ENCODE measurements around the gene CACNA1G. TPM values are rescaled to one million over a fixed set of nuclear protein-coding genes. Genes with fewer than 3 reads are reported as not detected.

The CACNA1G gene
- total RNA-seq, 2 experiments from 2014 or later, result not detected

DNA sequence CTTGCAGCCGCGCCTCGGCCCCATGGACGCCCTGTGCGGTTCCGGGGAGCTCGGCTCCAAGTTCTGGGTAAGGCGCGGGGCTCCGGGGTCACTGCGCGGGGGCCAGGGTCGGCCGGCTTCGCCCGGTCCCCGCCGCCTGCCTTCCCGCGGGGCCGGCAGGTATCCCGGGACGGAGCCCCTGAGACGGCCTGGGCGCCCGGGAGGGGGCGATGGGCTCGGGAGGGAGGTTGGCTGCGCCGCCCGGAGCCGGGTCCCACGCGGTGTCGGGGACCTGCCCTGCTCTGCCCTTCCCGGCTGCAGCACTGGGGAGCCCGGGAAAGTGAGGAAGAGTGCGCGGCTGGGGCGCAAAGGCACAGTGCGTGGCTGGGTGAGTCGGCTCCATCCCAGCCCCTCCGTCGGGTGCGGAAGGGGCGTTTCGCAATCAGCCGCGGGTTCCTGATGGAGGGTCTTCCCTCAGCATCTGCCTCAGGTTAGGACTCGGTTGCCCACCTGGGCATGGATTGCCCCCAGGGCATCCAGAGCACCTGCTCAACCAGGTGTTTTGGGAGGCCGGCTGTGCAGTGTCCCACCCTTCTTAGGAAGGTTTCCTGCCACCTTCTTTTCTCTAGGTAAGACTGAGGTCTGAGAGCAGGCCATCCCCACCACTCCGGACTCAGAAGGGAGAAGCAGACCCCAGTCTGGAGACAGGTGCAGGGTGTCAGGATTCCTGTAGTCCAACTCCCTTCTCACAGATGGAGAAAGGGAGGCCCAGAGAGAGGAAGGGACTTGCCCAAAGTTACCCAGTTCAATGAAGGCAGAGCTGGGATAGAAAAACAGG lies 74.6 kb downstream of the CACNA1G start:
- Mint-ChIP-seq H3K4me1 (no peaks in the 10 kb centered on the region), H3K4me3 (no peak overlapping the region), H3K27me3 (peaks cover 71% of the 10 kb centered on the region), H3K27ac (no peak overlapping the region), H3K9me3 (no peaks in the 10 kb centered on the region), H3K36me3 (ENCODE audit: low read depth) (no peaks in the 10 kb centered on the region)
- DNase-seq, result no peak
- CTCF ChIA-PET, result interaction anchor here (1.6 kb wide), 1 partner anchor 10 kb away, joined by 6 read pairs; no protein-coding TSS in a partner anchor
- POLR2A ChIA-PET, result no interaction called here

DNA sequence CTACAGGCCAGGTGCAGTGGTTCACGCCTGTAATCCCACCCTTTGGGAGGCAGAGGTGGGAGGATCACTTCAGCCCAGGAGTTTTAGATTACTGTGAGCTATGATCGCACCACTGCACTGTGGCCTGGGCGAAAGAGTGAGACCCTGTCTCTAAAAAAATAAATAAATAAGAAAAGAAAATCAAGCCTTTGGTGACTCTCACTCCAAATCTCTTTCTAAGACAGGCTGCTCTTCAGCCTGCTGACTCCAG lies 75.1 kb downstream of the CACNA1G start:
- ChIA-PET POLR2A (no interaction called here), CTCF (interaction anchor here (1.6 kb wide), 1 partner anchor 9 kb away, joined by 6 read pairs; no protein-coding TSS in a partner anchor)
- no peaks in the 10 kb centered on the region for H3K9me3 Mint-ChIP-seq
- no peak overlapping the region for H3K27ac Mint-ChIP-seq
- H3K27me3 Mint-ChIP-seq, result peaks cover 68% of the 10 kb centered on the region
- H3K4me1 Mint-ChIP-seq, result no peaks in the 10 kb centered on the region
- DNase-seq, result no peak
- H3K4me3 Mint-ChIP-seq, result no peak overlapping the region
- no peaks in the 10 kb centered on the region for H3K36me3 Mint-ChIP-seq (ENCODE audit: low read depth)

DNA sequence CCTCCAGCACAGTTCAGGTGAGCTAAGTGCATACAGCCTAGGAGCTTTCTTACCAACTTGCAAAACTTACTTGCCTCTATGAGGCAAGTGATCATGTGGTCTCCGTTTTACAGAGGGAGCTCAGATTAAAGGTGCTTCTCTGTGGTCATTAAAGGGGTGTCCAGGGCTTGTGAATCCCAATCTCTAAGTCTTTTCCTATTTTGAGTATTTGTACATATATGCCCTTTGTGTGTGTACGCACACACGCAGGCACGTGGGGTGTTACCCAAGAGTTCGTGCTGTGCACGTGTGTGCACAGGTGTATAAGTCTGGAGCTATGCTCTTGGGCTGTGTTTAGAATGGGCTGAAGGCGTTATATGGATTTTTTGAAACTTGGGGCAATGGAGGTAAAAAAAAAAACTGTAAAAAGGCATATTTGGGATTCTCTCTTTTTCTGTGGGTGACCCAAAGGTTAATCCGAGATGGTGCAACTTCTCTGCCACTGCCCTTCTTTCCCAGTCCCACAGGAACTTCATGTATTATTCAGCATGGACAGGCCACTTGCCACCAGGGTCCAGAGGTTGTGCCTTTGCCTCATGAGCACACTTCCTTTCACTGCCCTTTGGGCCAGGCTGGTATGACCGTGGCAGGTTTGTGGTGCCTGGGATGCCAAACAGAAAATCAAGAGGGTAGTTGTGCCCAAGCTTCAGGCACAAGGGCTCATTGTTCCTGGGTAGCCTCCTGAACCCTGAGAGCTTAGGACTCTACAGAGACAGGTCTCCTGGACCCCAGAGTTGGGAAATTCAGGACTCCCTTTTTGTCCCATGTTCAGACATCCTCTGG lies 75.7 kb downstream of the CACNA1G start:
- Mint-ChIP-seq H3K9me3 (no peaks in the 10 kb centered on the region), H3K4me3 (no peak overlapping the region), H3K27me3 (peaks cover 67% of the 10 kb centered on the region), H3K36me3 (ENCODE audit: low read depth) (no peaks in the 10 kb centered on the region), H3K4me1 (no peaks in the 10 kb centered on the region), H3K27ac (no peak overlapping the region)
- ChIA-PET CTCF (interaction anchor here (0.6 to 1.6 kb wide), 4 partner anchors 9 to 61 kb away, joined by 3 to 6 read pairs (median 3); no protein-coding TSS in a partner anchor), POLR2A (no interaction called here)
- no peak for DNase-seq

DNA sequence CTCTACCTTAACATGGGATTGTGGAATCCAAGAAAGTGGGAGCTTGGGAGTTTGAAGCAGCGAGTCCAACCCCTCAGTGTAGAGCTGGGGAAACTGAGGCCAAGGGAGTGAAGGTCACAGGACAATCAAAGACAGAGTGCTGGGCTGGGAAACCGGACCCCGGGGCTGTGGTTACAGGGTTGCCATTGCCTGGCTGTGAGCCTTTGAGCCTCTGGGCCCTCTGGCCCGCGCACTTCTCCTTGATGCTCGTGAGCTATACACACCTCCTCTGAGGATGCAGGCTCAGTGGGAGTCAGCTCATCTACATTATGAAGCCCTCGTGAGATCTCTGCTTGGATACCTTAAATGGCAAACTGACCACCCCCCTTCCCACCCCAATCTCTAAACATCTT lies 76.3 kb downstream of the CACNA1G start:
- Mint-ChIP-seq H3K27me3 (peaks cover 62% of the 10 kb centered on the region), H3K9me3 (no peaks in the 10 kb centered on the region), H3K4me1 (no peaks in the 10 kb centered on the region), H3K4me3 (no peak overlapping the region), H3K36me3 (ENCODE audit: low read depth) (no peaks in the 10 kb centered on the region), H3K27ac (no peak overlapping the region)
- DNase-seq, result no peak
- CTCF ChIA-PET, result interaction anchor here (0.6 to 1.6 kb wide), 5 partner anchors 8 to 61 kb away, joined by 3 to 6 read pairs (median 3); no protein-coding TSS in a partner anchor
- POLR2A ChIA-PET, result no interaction called here

DNA sequence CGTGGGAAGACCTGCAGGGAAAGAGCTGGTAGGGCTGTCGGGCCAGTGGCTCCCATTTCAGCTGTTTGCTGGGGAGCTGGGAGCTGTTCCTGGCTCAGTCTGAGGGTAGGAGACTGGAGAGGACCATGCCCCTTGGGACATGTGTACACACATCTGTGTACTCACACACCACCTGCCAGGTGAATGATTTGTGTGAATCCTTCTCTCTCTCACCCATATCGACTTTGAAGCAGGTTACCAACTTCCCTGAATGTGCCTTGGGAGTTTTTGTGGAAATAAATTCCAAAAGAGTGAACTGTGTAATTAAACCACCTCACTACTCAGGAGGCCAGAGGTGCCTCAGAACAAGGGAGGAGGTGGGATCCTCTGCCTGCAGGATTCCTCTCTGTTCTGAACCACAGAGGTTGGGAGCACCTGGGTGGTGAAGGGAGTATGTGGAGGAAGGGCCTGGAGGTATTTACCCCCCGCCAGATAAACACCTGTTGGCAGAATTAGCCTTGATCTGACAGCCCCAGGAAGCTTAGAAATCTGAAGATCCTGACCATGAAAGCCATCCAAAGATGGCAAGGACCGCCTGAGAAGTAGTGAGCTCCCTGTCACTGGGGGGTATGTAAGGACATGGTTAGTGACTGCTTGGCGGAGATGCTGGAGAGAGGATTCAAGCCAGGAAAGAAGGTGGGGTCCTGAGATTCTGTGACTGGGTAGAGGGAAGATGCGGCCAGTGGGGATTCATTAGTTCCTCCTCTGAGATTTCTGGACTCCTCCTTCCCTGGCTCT lies 77.5 kb downstream of the CACNA1G start:
- POLR2A ChIA-PET, result no interaction called here
- Mint-ChIP-seq H3K4me3 (no peak overlapping the region), H3K4me1 (no peaks in the 10 kb centered on the region), H3K27ac (no peak overlapping the region), H3K27me3 (peaks cover 52% of the 10 kb centered on the region), H3K9me3 (no peaks in the 10 kb centered on the region), H3K36me3 (ENCODE audit: low read depth) (no peaks in the 10 kb centered on the region)
- no peak for DNase-seq
- CTCF ChIA-PET, result interaction anchor here (0.7 to 1.5 kb wide), 3 partner anchors 8 to 13 kb away, joined by 3 to 7 read pairs (median 4); no protein-coding TSS in a partner anchor

DNA sequence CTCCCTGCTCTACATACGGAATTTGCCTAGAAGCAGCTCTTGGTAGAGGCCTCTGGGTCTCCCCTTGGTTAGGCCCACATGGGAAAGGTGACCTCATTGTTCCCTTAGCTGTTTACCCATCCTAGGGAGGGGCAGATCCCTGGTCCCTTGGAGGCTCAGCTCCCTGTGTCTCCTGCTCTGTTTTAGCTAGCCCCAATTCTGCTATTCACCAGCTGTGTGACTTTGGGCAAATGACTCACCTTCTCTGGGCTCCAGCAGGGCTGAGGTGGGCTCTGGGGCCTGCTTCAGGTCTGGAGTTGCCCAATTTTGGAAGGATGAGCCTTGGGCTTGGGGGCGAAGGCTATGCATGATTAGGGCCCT lies 78.1 kb downstream of the CACNA1G start:
- H3K27ac Mint-ChIP-seq, result no peak overlapping the region
- no peaks in the 10 kb centered on the region for H3K9me3 Mint-ChIP-seq
- H3K36me3 Mint-ChIP-seq (ENCODE audit: low read depth), result no peaks in the 10 kb centered on the region
- H3K4me3 Mint-ChIP-seq, result no peak overlapping the region
- DNase-seq, result no peak
- ChIA-PET POLR2A (no interaction called here), CTCF (interaction anchor here (1.5 kb wide), 1 partner anchor 8 kb away, joined by 7 read pairs; no protein-coding TSS in a partner anchor)
- no peaks in the 10 kb centered on the region for H3K4me1 Mint-ChIP-seq
- H3K27me3 Mint-ChIP-seq, result peaks cover 46% of the 10 kb centered on the region

DNA sequence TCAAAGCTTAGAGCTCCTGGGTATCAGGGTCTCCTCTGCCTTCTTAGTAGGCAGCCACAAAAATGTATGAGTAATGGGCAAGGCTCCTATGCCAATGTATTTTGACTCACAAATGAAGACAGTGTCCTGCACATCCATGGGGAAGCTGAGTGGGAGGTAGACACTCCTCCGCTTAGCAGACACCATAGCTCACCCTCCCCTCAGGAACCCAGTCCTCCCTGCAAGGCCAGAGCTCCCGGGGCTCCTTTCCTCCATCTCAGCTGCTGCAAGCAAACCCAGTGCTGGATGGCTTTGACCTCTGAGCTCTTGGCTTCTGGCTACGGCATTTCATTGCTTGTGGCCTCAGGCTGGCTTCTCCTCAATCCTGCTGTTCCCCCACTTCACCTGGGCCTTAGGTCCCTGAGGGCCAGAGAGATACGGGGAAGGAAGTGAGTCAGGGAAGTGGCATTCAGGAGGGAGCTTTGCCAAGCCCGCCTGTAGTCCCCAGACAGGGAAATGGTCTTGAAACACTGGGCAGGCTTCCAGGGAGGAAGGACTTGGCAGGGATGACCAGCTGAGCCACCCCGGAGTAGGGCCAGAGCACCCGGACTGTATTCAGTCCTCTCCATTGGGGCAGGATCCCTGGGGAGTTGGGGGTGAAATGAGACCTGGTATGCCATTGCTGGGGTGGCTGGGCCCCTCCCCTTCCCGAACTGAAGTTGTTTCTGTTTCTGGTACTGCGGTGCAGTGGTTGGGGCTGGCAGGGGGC lies 78.6 kb downstream of the CACNA1G start:
- Mint-ChIP-seq H3K36me3 (ENCODE audit: low read depth) (no peaks in the 10 kb centered on the region), H3K27ac (no peak overlapping the region), H3K4me3 (no peak overlapping the region), H3K4me1 (no peaks in the 10 kb centered on the region), H3K9me3 (no peaks in the 10 kb centered on the region), H3K27me3 (peaks cover 40% of the 10 kb centered on the region)
- no peak for DNase-seq
- CTCF ChIA-PET, result interaction anchor here (1.5 kb wide), 1 partner anchor 9 kb away, joined by 7 read pairs; no protein-coding TSS in a partner anchor
- POLR2A ChIA-PET, result no interaction called here

DNA sequence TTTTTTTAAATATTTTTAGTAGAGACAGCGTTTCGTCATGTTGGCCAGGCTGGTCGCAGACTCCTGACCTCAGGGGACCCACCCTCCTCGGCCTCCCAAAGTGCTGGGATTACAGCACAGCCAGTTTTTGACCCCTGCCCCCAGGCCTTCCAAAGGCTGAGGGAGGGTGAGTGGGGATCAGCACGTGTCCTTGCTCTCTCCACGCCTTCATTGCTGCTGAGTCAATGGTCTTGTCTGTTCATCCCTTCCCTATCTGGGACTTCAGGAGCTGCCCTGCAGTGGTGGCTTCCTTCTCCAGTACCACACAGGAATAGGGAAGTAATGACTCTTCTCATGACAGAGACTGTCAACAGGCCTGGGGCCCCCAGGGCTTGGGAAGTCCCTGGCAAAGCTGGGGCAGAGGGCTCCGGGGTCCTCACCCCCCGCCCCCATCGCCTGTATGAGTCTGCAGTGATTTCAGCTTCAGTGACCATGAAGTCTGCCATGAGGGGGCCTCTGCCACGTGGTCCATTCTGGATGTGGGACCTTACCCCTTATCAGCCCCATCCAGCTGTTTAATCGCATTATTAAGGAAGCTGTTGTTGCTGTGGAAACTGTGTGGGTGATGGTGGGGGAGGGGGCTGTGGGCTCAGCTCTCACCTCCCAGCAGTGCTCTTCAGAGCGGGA lies 80.3 kb downstream of the CACNA1G start:
- CTCF ChIA-PET, result interaction anchor here (1.6 to 2.2 kb wide), 2 partner anchors 10 to 14 kb away, joined by 6 to 15 read pairs; no protein-coding TSS in a partner anchor
- no peaks in the 10 kb centered on the region for H3K9me3 Mint-ChIP-seq
- no peak overlapping the region for H3K4me3 Mint-ChIP-seq
- peaks cover 30% of the 10 kb centered on the region for H3K27me3 Mint-ChIP-seq
- no peak overlapping the region for H3K27ac Mint-ChIP-seq
- POLR2A ChIA-PET, result interaction anchor here (1.1 kb wide), 1 partner anchor 20 kb away, joined by 3 read pairs; no protein-coding TSS in a partner anchor
- H3K36me3 Mint-ChIP-seq (ENCODE audit: low read depth), result no peaks in the 10 kb centered on the region
- DNase-seq, result no peak
- H3K4me1 Mint-ChIP-seq, result no peaks in the 10 kb centered on the region

DNA sequence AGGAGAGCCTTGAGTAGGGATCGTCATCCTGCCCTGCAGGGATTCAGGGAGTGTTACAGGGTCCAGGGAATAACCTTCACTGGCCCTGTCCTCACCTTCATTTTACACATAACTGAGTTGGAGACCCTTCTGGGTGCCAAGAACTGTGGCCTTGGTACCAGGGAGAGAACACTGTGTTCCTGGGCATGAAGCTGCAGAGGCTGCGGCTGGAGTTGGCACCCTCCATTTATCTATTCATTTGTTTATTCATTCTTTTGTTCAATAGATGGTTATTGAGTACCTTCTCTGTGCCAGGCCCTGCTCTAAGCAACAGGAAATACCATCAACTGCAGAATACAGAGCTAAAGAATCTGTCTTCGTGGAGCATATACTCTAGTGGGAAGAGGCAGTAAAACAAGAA lies 80.8 kb downstream of the CACNA1G start:
- no peaks in the 10 kb centered on the region for H3K4me1 Mint-ChIP-seq
- H3K36me3 Mint-ChIP-seq (ENCODE audit: low read depth), result no peaks in the 10 kb centered on the region
- no peak overlapping the region for H3K27ac Mint-ChIP-seq
- DNase-seq, result no peak
- ChIA-PET CTCF (interaction anchor here (1.6 to 2.2 kb wide), 2 partner anchors 10 to 14 kb away, joined by 6 to 15 read pairs; no protein-coding TSS in a partner anchor), POLR2A (interaction anchor here (1.1 to 1.3 kb wide), 2 partner anchors 9 to 19 kb away, joined by 3 read pairs; no protein-coding TSS in a partner anchor)
- peaks cover 29% of the 10 kb centered on the region for H3K27me3 Mint-ChIP-seq
- H3K4me3 Mint-ChIP-seq, result no peak overlapping the region
- H3K9me3 Mint-ChIP-seq, result no peaks in the 10 kb centered on the region

DNA sequence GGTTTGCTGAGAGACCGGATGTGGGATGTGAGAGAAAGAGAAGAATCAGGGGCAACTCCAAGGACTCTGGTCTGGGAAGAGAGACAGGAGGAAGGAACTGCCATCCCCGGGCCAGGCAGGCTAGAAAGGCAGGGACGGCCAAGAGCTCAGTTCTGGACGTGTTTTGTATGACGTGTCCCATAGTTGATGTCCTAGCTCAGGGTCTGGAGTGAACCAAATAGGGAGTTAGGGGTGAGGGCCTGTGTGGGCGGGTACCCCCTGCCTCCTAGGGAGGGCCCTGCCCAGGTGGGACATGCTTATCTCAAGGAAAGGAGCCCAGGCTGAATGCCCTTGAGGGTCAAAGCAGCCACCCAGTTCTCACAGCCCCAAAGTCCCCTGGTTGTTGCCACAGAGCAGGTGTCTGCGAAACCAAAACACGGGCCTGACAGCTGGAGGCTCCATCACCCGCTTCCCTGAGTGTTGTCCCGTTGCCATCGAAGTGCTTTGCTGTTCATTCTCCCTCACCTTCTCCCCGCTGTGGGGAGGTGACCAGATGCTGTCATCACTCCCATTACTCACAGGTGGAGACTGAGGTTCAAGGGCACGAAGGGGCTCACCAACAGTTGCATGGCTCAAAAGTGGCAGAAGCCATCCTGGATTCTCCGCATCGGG lies 81.7 kb downstream of the CACNA1G start:
- POLR2A ChIA-PET, result interaction anchor here (1.1 to 1.3 kb wide), 2 partner anchors 10 to 18 kb away, joined by 3 read pairs; no protein-coding TSS in a partner anchor
- H3K4me1 Mint-ChIP-seq, result no peaks in the 10 kb centered on the region
- H3K36me3 Mint-ChIP-seq (ENCODE audit: low read depth), result no peaks in the 10 kb centered on the region
- CTCF ChIA-PET, result interaction anchor here (1.6 to 2.2 kb wide), 2 partner anchors 11 to 15 kb away, joined by 6 to 15 read pairs; no protein-coding TSS in a partner anchor
- H3K27me3 Mint-ChIP-seq, result peaks cover 24% of the 10 kb centered on the region
- DNase-seq, result no peak
- no peak overlapping the region for H3K4me3 Mint-ChIP-seq
- H3K27ac Mint-ChIP-seq, result no peak overlapping the region
- no peaks in the 10 kb centered on the region for H3K9me3 Mint-ChIP-seq

DNA sequence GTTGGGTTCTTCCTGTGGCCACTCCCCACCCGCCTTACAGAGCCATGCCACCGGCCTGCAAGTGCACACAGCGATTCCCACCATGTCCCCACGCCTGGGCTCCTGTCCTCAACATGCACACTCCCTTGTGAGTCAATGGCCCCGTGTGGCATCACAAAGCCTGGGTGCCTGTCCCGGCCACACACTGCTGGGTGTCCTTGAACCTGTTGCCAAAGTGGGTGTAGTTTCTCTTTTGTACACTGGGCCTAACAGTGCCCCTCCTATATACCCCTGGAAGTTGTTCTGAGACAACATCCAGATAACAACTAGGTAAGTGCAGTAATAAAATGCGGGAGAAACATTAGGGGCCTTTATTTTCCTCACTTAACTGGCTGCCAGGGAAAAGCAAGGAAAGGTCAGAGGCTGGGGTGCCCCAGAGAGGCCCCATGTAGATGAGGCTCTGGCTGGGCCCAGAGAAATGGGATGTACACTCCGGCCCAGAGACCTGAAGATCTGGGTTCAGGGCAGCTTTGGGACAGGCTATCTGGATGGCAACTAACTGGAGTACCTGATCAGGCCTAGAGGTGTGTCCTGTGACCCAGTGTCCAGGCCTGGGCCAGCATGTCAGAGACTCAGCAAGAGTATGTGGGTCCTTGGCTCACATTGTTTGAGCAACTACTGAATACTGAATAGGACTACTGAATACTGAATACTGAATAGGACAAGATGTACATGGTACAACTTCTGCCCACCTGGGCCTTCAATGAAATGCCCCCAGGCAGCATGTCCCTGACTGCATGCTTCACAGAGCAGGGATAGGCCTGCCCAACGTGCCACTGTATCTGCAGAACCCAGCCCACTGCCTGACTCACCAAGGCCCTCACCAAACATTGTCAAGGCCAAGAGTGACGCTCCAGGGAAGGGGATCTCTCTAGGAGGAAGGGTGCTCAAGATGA lies 82.5 kb downstream of the CACNA1G start:
- Mint-ChIP-seq H3K27ac (no peak overlapping the region), H3K9me3 (no peaks in the 10 kb centered on the region), H3K36me3 (ENCODE audit: low read depth) (no peaks in the 10 kb centered on the region), H3K27me3 (peaks cover 21% of the 10 kb centered on the region), H3K4me3 (no peak overlapping the region), H3K4me1 (no peaks in the 10 kb centered on the region)
- DNase-seq, result no peak
- POLR2A ChIA-PET, result no interaction called here
- CTCF ChIA-PET, result no interaction called here
